LNCAP (cell line): ENCODE results near the gene TENM4.

ENCODE experiments used
- TF ChIP-seq, protein P1 (sequence below): fragments of 450-650 bp; IDR thresholded peaks from 2 replicates; pipeline ENCODE4 v1.5.1; 2017; ENCODE audit warnings: mild to moderate bottlenecking

Gene TENM4

DNA sequence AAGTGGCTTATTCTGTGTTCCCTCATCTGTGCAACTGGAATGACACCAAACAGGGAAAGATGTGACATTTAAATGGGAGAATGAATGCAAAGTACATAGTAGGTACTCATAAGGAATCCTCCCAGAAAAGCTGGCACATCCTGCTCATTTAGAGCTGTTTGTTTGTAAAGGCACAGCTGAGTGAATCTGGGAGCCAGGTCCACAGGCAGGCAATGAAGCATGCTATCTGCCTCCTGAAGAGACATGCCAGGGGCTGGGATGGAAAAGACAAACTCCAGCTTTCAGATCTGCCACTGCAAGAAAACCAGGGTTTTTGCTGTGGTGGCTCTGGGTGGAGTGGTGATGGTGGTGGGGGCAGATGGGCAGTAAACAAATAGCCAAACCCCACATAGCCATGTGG, 150.1 kb downstream of the TENM4 start:
- TF ChIP-seq, protein P1, sequence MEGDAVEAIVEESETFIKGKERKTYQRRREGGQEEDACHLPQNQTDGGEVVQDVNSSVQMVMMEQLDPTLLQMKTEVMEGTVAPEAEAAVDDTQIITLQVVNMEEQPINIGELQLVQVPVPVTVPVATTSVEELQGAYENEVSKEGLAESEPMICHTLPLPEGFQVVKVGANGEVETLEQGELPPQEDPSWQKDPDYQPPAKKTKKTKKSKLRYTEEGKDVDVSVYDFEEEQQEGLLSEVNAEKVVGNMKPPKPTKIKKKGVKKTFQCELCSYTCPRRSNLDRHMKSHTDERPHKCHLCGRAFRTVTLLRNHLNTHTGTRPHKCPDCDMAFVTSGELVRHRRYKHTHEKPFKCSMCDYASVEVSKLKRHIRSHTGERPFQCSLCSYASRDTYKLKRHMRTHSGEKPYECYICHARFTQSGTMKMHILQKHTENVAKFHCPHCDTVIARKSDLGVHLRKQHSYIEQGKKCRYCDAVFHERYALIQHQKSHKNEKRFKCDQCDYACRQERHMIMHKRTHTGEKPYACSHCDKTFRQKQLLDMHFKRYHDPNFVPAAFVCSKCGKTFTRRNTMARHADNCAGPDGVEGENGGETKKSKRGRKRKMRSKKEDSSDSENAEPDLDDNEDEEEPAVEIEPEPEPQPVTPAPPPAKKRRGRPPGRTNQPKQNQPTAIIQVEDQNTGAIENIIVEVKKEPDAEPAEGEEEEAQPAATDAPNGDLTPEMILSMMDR, result no peak

DNA sequence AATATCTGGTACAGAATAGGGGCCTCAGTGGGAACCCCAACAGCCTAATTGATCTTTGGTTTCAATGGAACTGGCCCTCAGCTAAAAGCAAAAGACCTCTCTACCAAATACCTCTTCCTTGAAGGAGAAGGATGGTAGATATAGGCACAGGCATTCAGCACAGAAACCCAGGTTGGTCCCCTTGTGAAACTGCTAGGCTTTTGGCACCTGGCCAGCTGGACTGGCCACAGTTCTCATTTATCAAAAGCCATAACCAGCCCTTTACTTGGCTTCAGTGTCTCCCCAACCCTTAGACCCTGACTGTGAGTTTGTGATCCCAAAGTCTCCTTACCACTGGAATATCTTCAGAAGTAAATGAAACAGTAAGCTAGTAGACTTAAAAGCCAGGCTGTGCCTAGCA, 152.9 kb downstream of the TENM4 start:
- TF ChIP-seq, protein P1, result no peak

DNA sequence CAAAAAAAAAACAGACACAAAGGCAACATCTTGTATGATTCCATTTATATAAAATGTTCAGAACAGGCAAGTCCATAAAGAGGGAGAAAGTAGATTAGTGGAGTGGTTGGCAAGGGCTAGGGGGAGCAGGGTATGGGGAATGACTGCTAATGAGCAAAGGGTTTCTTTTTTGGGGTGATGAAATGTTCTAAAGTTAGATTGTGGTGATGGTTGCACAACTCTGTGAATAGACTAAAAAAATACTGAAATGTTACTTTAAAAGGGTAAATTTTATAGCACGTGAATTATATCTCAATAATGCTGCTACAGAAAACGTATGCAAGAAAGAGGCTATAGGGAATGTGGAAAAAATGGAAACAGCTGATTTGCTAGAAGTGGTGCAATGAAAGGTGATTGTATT, 155.1 kb downstream of the TENM4 start:
- TF ChIP-seq, protein P1, result no peak

DNA sequence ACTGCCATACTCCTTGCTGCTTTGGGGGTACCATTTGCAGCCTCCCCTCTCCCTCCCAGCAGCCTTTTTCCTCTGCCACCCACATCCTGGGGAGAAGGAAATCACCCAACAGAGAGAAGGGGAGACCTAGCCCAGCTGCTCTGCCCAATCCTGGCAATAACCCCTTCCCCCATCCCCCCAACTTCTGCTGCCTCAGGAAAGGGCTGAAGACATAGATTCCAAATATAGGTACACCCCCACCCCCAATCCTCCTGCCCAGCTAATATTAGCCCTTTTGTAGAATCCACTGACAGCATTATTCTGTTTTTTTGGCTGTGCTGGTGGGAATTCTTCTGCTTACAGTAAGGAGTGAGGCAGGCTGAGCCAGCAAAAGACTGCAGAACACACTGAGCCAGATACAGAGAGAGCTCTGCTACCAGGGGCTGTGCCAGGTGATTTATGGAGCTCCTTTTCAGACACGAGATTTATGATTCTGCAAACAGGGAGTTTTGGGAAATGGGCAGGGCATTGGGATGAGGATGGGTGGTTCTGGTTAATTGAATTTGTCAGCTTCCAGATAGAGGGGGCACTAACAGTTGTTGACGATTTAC, 164.0 kb downstream of the TENM4 start:
- TF ChIP-seq, protein P1, result no peak

DNA sequence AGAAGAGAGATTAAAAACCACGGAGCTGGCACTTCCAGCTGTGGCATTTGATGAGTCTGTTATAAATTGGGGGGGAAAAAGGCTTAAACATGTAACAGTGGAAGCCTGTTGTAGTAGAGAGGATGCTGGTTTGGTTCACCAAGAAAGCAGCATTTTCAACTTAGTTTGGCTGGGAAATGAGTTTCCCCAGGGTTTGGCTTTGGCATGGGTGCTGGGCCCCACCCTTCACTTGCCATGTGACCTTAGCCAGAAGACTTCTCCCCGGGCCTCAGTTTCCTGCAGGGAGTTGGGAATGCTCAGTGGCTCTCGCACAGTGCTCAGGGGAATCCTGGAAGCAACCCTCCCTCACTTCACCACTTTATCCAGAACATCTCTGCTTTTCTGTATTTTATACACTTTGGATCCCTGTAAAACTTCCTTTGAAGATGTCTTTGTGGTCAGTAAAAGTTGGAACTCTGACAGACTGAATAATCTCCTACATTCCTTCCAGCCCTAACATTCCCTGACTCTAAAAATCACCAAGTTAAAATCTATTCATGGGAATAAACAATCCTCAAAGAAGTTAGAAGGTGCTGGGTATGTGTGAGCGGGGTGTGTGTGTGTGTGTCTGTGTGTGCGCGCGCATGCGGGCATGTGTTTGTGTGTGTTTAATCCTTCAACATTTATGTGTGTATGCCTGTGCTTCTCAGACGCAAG, 166.0 kb downstream of the TENM4 start:
- TF ChIP-seq, protein P1, result no peak

DNA sequence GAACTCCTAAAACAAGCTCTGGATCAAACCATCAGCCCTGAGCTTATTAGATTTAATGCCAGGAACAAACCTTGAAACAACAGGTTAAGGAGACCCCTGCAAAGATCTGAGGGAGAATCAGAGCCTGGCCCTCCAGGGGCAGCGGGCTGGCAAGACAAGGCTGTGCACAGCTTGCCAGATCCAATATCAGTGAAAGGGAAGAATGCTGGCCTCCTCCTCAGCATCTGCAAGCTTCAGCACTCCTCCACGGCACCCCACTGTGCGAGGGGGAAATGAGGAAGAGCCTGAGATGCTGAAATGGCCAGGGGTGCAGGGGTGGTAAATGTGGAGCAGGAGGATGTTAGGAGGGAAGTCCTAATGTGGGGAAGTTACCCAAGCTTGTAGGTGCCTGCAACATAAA, 167.0 kb downstream of the TENM4 start:
- TF ChIP-seq, protein P1, result no peak

DNA sequence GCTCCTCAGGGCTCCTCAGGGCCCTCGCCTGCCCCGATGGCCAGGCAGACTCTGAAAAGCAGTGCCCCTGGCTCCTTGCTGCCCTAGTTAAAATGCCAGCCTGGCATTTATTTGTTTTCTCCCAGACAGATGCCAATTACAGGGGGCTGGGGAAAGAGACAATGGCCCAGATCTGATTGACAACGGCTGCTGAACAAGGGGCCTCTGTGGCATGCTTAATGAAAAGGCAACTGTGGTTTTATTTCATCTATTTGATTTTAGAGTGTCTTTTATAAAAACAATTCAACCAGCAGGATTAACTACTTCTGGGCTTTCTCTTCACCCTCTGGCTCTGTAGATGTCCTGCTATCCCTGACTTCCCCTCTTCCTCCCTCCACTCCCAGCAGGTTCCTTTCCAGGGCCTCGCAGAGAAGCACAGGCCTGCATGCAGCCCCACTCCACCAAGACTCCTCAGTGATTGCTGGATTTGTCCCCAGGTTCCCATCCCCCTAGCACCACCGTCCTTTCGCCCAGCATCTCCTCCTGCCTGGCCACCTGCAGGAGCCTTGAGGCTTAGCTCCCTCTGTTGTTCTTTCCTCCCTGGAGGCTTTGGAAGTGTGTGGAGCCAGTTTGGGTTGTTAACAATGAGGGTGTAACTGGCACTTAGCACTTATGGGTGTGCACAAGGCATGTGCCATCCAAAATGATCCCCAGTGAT, 171.1 kb downstream of the TENM4 start:
- TF ChIP-seq, protein P1, result no peak
